Stomach (tissue), 9 donors: ENCODE data around the gene STIM2. TPM values are rescaled to one million over a fixed set of nuclear protein-coding genes. Genes with fewer than 3 reads are reported as not detected.
"Not testable (repeated sequence)": the region's sequence is repeated elsewhere in the genome, so short reads cannot be mapped to it uniquely, and the experiment has no call there.

Experiments used
- DNase-seq, 2 donors: peaks; one replicate each; pipeline versions ENCODE4 v3.0.0 to v3.0.0-alpha.2; 2013 to 2019
- H3K27ac ChIP-seq, 5 donors: fragments of 200-600 bp in 4 of 5; sonication (generic) in 4 of 5; one replicate each; pipeline ENCODE4 v1.5.1; 2013 to 2019; ENCODE audit warnings: mild to moderate bottlenecking in 1 of 5, moderate library complexity in 1 of 5
- H3K27me3 ChIP-seq, 3 donors: fragments of 200-600 bp; sonication (generic); one replicate each; pipeline ENCODE4 v1.5.1; 2017 to 2019; ENCODE audit warnings: mixed run types in 1 of 3
- H3K36me3 ChIP-seq, 4 donors: fragments of 200-600 bp; sonication (generic); 1 replicate in 3 of 4; 2 replicates in 1 of 4; pipeline ENCODE4 v1.5.1; 2016 to 2019
- H3K4me1 ChIP-seq, 4 donors: fragments of 200-600 bp; sonication (generic); one replicate each; pipeline ENCODE4 v1.5.1; 2016 to 2019
- H3K4me3 ChIP-seq, 4 donors: fragments of 200-600 bp; sonication (generic) in 3 of 4; one replicate each; pipeline ENCODE4 v1.5.1; 2016 to 2019; ENCODE audit warnings: mild to moderate bottlenecking in 1 of 4
- H3K9me3 ChIP-seq, 4 donors: fragments of 200-600 bp; sonication (generic); one replicate each; pipeline ENCODE4 v1.5.1; 2016 to 2019
- CTCF ChIP-seq, 7 experiments: fragments of 450-650 bp in 4 of 7; fragments of 200-600 bp in 3 of 7; sonication (generic) in 3 of 7; IDR thresholded peaks; one replicate each; pipeline ENCODE4 v1.5.1; 2016 to 2019; ENCODE audit warnings: antibody characterized with exemption in 7 of 7, control low read depth in 2 of 7, mild to moderate bottlenecking in 1 of 7
- EP300 ChIP-seq: sonication (generic); formaldehyde crosslinking; IDR thresholded peaks from one replicate; pipeline ENCODE4 v1.6.1; 2017; ENCODE audit warnings: antibody characterized with exemption
- POLR2A ChIP-seq, 4 donors: fragments of 450-650 bp; IDR thresholded peaks; one replicate each; pipeline ENCODE4 v1.6.1; 2016; ENCODE audit warnings: antibody characterized with exemption in 4 of 4, control low read depth in 2 of 4, mild to moderate bottlenecking in 1 of 4, moderate library complexity in 1 of 4
- POLR2AphosphoS5 ChIP-seq, 3 donors: sonication (generic); formaldehyde crosslinking; IDR thresholded peaks; one replicate each; pipeline ENCODE4 v1.6.1; 2016; ENCODE audit warnings: antibody characterized with exemption in 3 of 3
- WGBS, 5 donors: extraction: QIAGEN DNeasy Blood & Tissue Kit in 3 of 5; methylation state at CpG; one replicate each; pipeline versions ENCODE4 v1.1.5 to v1.1.7; 2013 to 2018; 5-methylcytosine and 5-hydroxymethylcytosine counted together
- intact Hi-C: fragments of 100-400 bp; cut with DNase I; formaldehyde crosslinking; loops from one replicate; pipeline ENCODE4 v1.15.1; 2023; ENCODE audit warnings: low total_unique reads
- polyA plus RNA-seq, 3 donors: library from polyadenylated mRNA; stranded (reverse); fragments of 200-250 nt; gene quantifications; one replicate each; pipeline ENCODE4 v1.2.3, GENCODE V29; 2013
- total RNA-seq, 5 donors: library from RNA; depleted of rRNA; stranded (reverse); fragments of >200 nt; gene quantifications; one replicate each; pipeline versions ENCODE4 v1.1.0 to v1.2.3, GENCODE V29; 2014 to 2016
- donor health status: healthy with polysubstance abuse.
- donor health status: Bipolar disorder and iron deficiency.
- donor health status: healthy.

STIM2 gene
- total and polyA plus RNA-seq, 8 donors = 4.4 to 32.7 (median 21.7) TPM

GRCh38 chr4:26820346-26820745 is 40.3 kb upstream of the STIM2 start:
- DNase-seq = no peak
- 86 to 94% (median 90%) methylated on average over 1 of the region's 1 CpG for WGBS, 5 donors
- Histone ChIP-seq H3K4me3 (no peak overlapping the region), H3K27me3 (no peaks in the 10 kb centered on the region), H3K36me3 (no peaks in the 10 kb centered on the region), H3K9me3 (peaks cover 0 to 11% (median 5%) of the 10 kb centered on the region in 4 donors), H3K27ac (no peak overlapping the region), H3K4me1 (peaks cover 0 to 9% (median 4%) of the 10 kb centered on the region in 4 donors)
- intact Hi-C loops = no loop called here
- TF ChIP-seq EP300 (no peak), POLR2AphosphoS5 (IDR thresholded peaks at IDR 0.05) (no peak), CTCF (IDR thresholded peaks at IDR 0.05) (no peak), POLR2A (IDR thresholded peaks at IDR 0.05) (no peak)

- TF ChIP-seq CTCF (IDR thresholded peaks at IDR 0.05) (no peak), EP300 (no peak)
- no peaks in the 10 kb centered on the region for H3K27me3 ChIP-seq
- peaks cover 0 to 9% (median 4%) of the 10 kb centered on the region in 4 donors for H3K4me1 ChIP-seq
- WGBS, 5 donors = 93 to 98% (median 94%) methylated on average over 3 of the region's 3 CpGs
- intact Hi-C loops = no loop called here
- no peaks in the 10 kb centered on the region for H3K36me3 ChIP-seq
- H3K4me3 ChIP-seq = no peak overlapping the region
- DNase-seq = no peak
- H3K9me3 ChIP-seq = peaks cover 0 to 11% (median 5%) of the 10 kb centered on the region in 4 donors
- H3K27ac ChIP-seq = no peak overlapping the region
Measured at GRCh38 chr4:26821031-26821430, 39.6 kb upstream of the STIM2 start.

GRCh38 chr4:26821677-26822503 is 38.8 kb upstream of the STIM2 start:
- peak in 1 of 2 donors; percentile 37 for DNase-seq
- H3K36me3 ChIP-seq = no peaks in the 10 kb centered on the region
- intact Hi-C loops = no loop called here
- no peaks in the 10 kb centered on the region for H3K27me3 ChIP-seq
- WGBS, 5 donors = 73 to 78% (median 75%) methylated on average over 11 of the region's 11 CpGs
- peak overlapping the region in 1 of 5 donors; percentile 15 for H3K27ac ChIP-seq
- TF ChIP-seq CTCF (IDR thresholded peaks at IDR 0.05) (no peak), POLR2AphosphoS5 (IDR thresholded peaks at IDR 0.05) (no peak)
- H3K4me3 ChIP-seq = no peak overlapping the region
- peaks cover 0 to 12% (median 7%) of the 10 kb centered on the region in 4 donors for H3K4me1 ChIP-seq
- H3K9me3 ChIP-seq = peaks cover 0 to 11% (median 5%) of the 10 kb centered on the region in 4 donors

GRCh38 chr4:26822546-26822945 is 38.1 kb upstream of the STIM2 start:
- Histone ChIP-seq H3K4me1 (peaks cover 0 to 18% (median 9%) of the 10 kb centered on the region in 4 donors), H3K36me3 (no peaks in the 10 kb centered on the region), H3K9me3 (peaks cover 0 to 11% (median 5%) of the 10 kb centered on the region in 4 donors), H3K27me3 (no peaks in the 10 kb centered on the region), H3K4me3 (no peak overlapping the region), H3K27ac (peak overlapping the region in 1 of 5 donors; percentile 15)
- no peak for DNase-seq
- TF ChIP-seq EP300 (no peak), CTCF (IDR thresholded peaks at IDR 0.05) (no peak), POLR2AphosphoS5 (IDR thresholded peaks at IDR 0.05) (no peak), POLR2A (IDR thresholded peaks at IDR 0.05) (no peak)
- WGBS, 5 donors = 47 to 76% (median 62%) methylated on average over 6 of the region's 6 CpGs
- intact Hi-C loops = no loop called here

- H3K27ac ChIP-seq, intact Hi-C loops, DNase-seq, H3K36me3 ChIP-seq, H3K27me3 ChIP-seq, H3K4me3 ChIP-seq: not testable (repeated sequence)
- H3K4me1 ChIP-seq = peaks cover 0 to 18% (median 9%) of the 10 kb centered on the region in 4 donors
- WGBS, 5 donors = 85 to 95% (median 92%) methylated on average over 6 of the region's 6 CpGs
- peaks cover 0 to 11% (median 5%) of the 10 kb centered on the region in 4 donors for H3K9me3 ChIP-seq
Measured at GRCh38 chr4:26822974-26823373, 37.7 kb upstream of the STIM2 start.
